Measurements from ENCODE around the gene LITAF. TPM values are rescaled to one million over a fixed set of nuclear protein-coding genes. Genes with fewer than 3 reads are reported as not detected.
A peak's percentile ranks its signal among the peaks of the same experiment; 100 is the strongest.
"Not testable (repeated sequence)": the region's sequence is repeated elsewhere in the genome, so short reads cannot be mapped to it uniquely, and the experiment has no call there.

LITAF gene
- total RNA-seq, 1 experiment from 2014 or later, result 2.6 TPM

- Histone ChIP-seq H3K4me3 (ENCODE audit: low read length) (no peak overlapping the region), H4K20me1 (ENCODE audit: insufficient read depth, low read depth, low read length) (no peaks in the 10 kb centered on the region), H3K79me2 (ENCODE audit: low read length) (no peaks in the 10 kb centered on the region), H3K27ac (ENCODE audit: low read length) (no peak overlapping the region), H2AFZ (ENCODE audit: low read length) (no peak overlapping the region), H3K9ac (ENCODE audit: low read length) (no peak overlapping the region), H3K4me1 (ENCODE audit: low read length) (no peaks in the 10 kb centered on the region), H3K4me2 (ENCODE audit: low read depth, low read length, poor library complexity, severe bottlenecking) (no peak overlapping the region), H3K9me2 (replicated peaks; ENCODE audit: insufficient read depth, low read length) (no peaks in the 10 kb centered on the region), H3K9me3 (ENCODE audit: low read length) (no peaks in the 10 kb centered on the region), H3K36me3 (ENCODE audit: insufficient read depth, low read length) (no peaks in the 10 kb centered on the region), H3K27me3 (ENCODE audit: low read length) (no peaks in the 10 kb centered on the region)
- DNase-seq, result no peak
These were observed 25.3 kb downstream of the LITAF start for GRCh38 chr16:11561454-11561805.

DNA sequence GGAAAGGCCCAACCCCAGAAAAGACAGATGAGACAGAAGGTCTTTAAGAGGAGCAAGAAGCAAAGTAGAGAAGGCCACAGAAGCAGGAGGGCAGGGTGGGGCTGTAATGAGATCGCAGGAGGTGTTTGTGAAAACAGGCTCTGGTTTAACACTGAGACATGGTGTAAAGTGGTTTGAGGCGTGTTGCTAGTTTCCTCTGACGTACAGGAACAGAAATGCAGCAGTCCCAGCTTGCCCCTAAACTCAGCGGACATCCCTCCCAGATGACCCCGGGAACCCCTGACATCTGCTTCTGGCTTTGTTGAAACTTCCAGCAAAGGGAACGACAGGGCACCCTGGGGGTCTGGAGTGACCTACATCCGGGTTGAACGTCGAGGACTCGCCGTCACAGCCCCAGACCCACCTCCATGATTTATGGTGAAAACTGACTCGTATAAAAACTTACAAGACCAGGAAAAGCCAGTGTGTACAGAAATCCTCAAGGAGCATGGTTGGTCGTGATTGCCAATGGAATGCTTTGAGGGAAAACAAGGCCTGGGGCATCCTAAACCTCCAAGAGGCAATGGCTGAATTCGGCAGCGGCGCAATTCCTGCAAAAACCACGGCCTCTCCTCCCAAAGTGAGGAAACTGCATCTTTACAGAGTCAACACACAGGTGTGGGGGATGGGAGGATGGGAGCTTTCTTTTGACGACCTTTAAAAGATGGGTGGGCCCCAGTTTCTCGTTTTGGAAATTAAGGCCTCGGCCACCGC lies 25.8 kb downstream of the LITAF start:
- Histone ChIP-seq H3K27me3 (ENCODE audit: low read length) (no peaks in the 10 kb centered on the region), H4K20me1 (ENCODE audit: insufficient read depth, low read depth, low read length) (no peaks in the 10 kb centered on the region), H3K4me1 (ENCODE audit: low read length) (no peaks in the 10 kb centered on the region), H3K27ac (ENCODE audit: low read length) (no peak overlapping the region), H3K9me2 (replicated peaks; ENCODE audit: insufficient read depth, low read length) (no peaks in the 10 kb centered on the region), H3K36me3 (ENCODE audit: insufficient read depth, low read length) (no peaks in the 10 kb centered on the region), H3K4me2 (ENCODE audit: low read depth, low read length, poor library complexity, severe bottlenecking) (no peak overlapping the region), H3K9ac (ENCODE audit: low read length) (no peak overlapping the region), H3K9me3 (ENCODE audit: low read length) (no peaks in the 10 kb centered on the region), H3K79me2 (ENCODE audit: low read length) (no peaks in the 10 kb centered on the region), H3K4me3 (ENCODE audit: low read length) (no peak overlapping the region), H2AFZ (ENCODE audit: low read length) (no peak overlapping the region)
- peak; percentile 30 for DNase-seq

DNA sequence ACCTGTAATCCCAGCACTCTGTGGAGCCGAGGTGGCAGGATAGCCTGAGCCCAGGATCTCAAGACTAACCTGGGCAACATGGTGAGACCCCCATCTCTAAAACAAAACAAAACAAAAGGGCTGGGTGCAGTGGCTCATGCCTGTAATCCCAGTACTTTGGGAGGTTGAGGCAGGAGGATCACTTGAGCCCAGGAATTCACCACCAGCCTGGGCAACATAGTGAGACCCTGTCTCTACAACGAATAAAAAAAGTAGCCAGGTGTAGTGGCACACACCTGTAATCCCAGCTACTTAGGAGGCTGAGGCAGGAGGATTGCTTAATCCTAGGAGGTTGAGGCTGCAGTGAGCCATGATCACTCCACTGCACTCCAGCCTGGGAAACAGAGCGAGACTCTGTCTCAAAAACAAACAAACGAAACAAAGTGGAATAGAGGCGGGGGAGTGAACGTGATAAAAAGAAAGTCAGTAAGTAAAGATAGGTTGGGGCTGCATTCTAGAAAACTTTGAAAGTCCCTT lies 28.4 kb downstream of the LITAF start:
- not testable (repeated sequence) for H3K27me3 ChIP-seq (ENCODE audit: low read length); H3K4me2 ChIP-seq (ENCODE audit: low read depth, low read length, poor library complexity, severe bottlenecking); H3K36me3 ChIP-seq (ENCODE audit: insufficient read depth, low read length); H4K20me1 ChIP-seq (ENCODE audit: insufficient read depth, low read depth, low read length); H3K4me1 ChIP-seq (ENCODE audit: low read length); H3K9me2 ChIP-seq (replicated peaks; ENCODE audit: insufficient read depth, low read length); H3K27ac ChIP-seq (ENCODE audit: low read length); DNase-seq; H3K9ac ChIP-seq (ENCODE audit: low read length); H2AFZ ChIP-seq (ENCODE audit: low read length); H3K9me3 ChIP-seq (ENCODE audit: low read length); H3K4me3 ChIP-seq (ENCODE audit: low read length); H3K79me2 ChIP-seq (ENCODE audit: low read length)

DNA sequence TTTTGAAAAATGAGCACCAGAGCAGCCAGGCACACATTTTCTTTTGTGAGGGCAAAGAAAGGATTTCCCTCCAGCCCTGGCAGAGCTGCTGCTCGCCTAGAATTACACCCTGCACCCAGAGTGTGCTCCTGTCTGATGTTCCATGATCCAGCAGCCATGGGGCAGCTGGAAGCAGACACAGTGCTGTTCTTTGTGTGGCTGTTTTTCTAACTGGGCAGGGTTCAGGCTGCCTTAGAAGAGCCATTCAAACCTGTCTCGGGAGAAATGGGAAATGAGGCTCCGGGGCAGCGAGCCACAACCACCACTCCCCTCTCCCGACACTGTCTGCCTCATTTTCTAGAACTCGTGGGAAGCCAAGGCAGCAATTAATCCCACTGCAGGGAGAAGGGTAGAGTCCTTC lies 28.9 kb downstream of the LITAF start:
- peak; percentile 9 for DNase-seq
- Histone ChIP-seq H3K9ac (ENCODE audit: low read length) (no peak overlapping the region), H2AFZ (ENCODE audit: low read length) (no peak overlapping the region), H3K4me1 (ENCODE audit: low read length) (no peaks in the 10 kb centered on the region), H3K79me2 (ENCODE audit: low read length) (no peaks in the 10 kb centered on the region), H3K9me3 (ENCODE audit: low read length) (no peaks in the 10 kb centered on the region), H3K27ac (ENCODE audit: low read length) (no peak overlapping the region), H3K36me3 (ENCODE audit: insufficient read depth, low read length) (no peaks in the 10 kb centered on the region), H3K9me2 (replicated peaks; ENCODE audit: insufficient read depth, low read length) (no peaks in the 10 kb centered on the region), H4K20me1 (ENCODE audit: insufficient read depth, low read depth, low read length) (no peaks in the 10 kb centered on the region), H3K27me3 (ENCODE audit: low read length) (no peaks in the 10 kb centered on the region), H3K4me2 (ENCODE audit: low read depth, low read length, poor library complexity, severe bottlenecking) (no peak overlapping the region), H3K4me3 (ENCODE audit: low read length) (no peak overlapping the region)

GRCh38 chr16:11556945-11557720 lies 29.6 kb downstream of the LITAF start:
- Histone ChIP-seq H2AFZ (ENCODE audit: low read length) (no peak overlapping the region), H3K36me3 (ENCODE audit: insufficient read depth, low read length) (no peaks in the 10 kb centered on the region), H3K27ac (ENCODE audit: low read length) (no peak overlapping the region), H3K4me2 (ENCODE audit: low read depth, low read length, poor library complexity, severe bottlenecking) (no peak overlapping the region), H3K4me1 (ENCODE audit: low read length) (no peaks in the 10 kb centered on the region), H3K9ac (ENCODE audit: low read length) (no peak overlapping the region), H3K9me3 (ENCODE audit: low read length) (no peaks in the 10 kb centered on the region), H4K20me1 (ENCODE audit: insufficient read depth, low read depth, low read length) (no peaks in the 10 kb centered on the region), H3K79me2 (ENCODE audit: low read length) (no peaks in the 10 kb centered on the region), H3K27me3 (ENCODE audit: low read length) (no peaks in the 10 kb centered on the region), H3K9me2 (replicated peaks; ENCODE audit: insufficient read depth, low read length) (no peaks in the 10 kb centered on the region), H3K4me3 (ENCODE audit: low read length) (no peak overlapping the region)
- peak; percentile 9 for DNase-seq

GRCh38 chr16:11556214-11556819 lies 30.4 kb downstream of the LITAF start:
- H2AFZ ChIP-seq (ENCODE audit: low read length), result no peak overlapping the region
- no peaks in the 10 kb centered on the region for H3K27me3 ChIP-seq (ENCODE audit: low read length)
- no peaks in the 10 kb centered on the region for H4K20me1 ChIP-seq (ENCODE audit: insufficient read depth, low read depth, low read length)
- H3K79me2 ChIP-seq (ENCODE audit: low read length), result no peaks in the 10 kb centered on the region
- H3K9me2 ChIP-seq (replicated peaks; ENCODE audit: insufficient read depth, low read length), result no peaks in the 10 kb centered on the region
- no peaks in the 10 kb centered on the region for H3K9me3 ChIP-seq (ENCODE audit: low read length)
- H3K36me3 ChIP-seq (ENCODE audit: insufficient read depth, low read length), result no peaks in the 10 kb centered on the region
- H3K4me1 ChIP-seq (ENCODE audit: low read length), result no peaks in the 10 kb centered on the region
- DNase-seq, result peak; percentile 32
- H3K4me2 ChIP-seq (ENCODE audit: low read depth, low read length, poor library complexity, severe bottlenecking), result no peak overlapping the region
- H3K4me3 ChIP-seq (ENCODE audit: low read length), result no peak overlapping the region
- no peak overlapping the region for H3K27ac ChIP-seq (ENCODE audit: low read length)
- H3K9ac ChIP-seq (ENCODE audit: low read length), result no peak overlapping the region

- no peak overlapping the region for H3K4me2 ChIP-seq (ENCODE audit: low read depth, low read length, poor library complexity, severe bottlenecking)
- H3K79me2 ChIP-seq (ENCODE audit: low read length), result no peaks in the 10 kb centered on the region
- H3K27me3 ChIP-seq (ENCODE audit: low read length), result no peaks in the 10 kb centered on the region
- DNase-seq, result peak; percentile 29
- no peaks in the 10 kb centered on the region for H4K20me1 ChIP-seq (ENCODE audit: insufficient read depth, low read depth, low read length)
- H2AFZ ChIP-seq (ENCODE audit: low read length), result no peak overlapping the region
- no peaks in the 10 kb centered on the region for H3K4me1 ChIP-seq (ENCODE audit: low read length)
- no peak overlapping the region for H3K4me3 ChIP-seq (ENCODE audit: low read length)
- no peak overlapping the region for H3K9ac ChIP-seq (ENCODE audit: low read length)
- H3K9me3 ChIP-seq (ENCODE audit: low read length), result no peaks in the 10 kb centered on the region
- no peaks in the 10 kb centered on the region for H3K36me3 ChIP-seq (ENCODE audit: insufficient read depth, low read length)
- H3K9me2 ChIP-seq (replicated peaks; ENCODE audit: insufficient read depth, low read length), result no peaks in the 10 kb centered on the region
- no peak overlapping the region for H3K27ac ChIP-seq (ENCODE audit: low read length)
These were observed 32.7 kb downstream of the LITAF start for GRCh38 chr16:11554053-11554452.

GRCh38 chr16:11553371-11553770 lies 33.3 kb downstream of the LITAF start:
- peak; percentile 22 for DNase-seq
- H3K4me2 ChIP-seq (ENCODE audit: low read depth, low read length, poor library complexity, severe bottlenecking), result no peak overlapping the region
- no peak overlapping the region for H3K27ac ChIP-seq (ENCODE audit: low read length)
- H3K9ac ChIP-seq (ENCODE audit: low read length), result no peak overlapping the region
- no peak overlapping the region for H2AFZ ChIP-seq (ENCODE audit: low read length)
- no peaks in the 10 kb centered on the region for H3K27me3 ChIP-seq (ENCODE audit: low read length)
- H3K36me3 ChIP-seq (ENCODE audit: insufficient read depth, low read length), result no peaks in the 10 kb centered on the region
- no peaks in the 10 kb centered on the region for H3K9me3 ChIP-seq (ENCODE audit: low read length)
- no peaks in the 10 kb centered on the region for H4K20me1 ChIP-seq (ENCODE audit: insufficient read depth, low read depth, low read length)
- H3K4me3 ChIP-seq (ENCODE audit: low read length), result no peak overlapping the region
- no peaks in the 10 kb centered on the region for H3K79me2 ChIP-seq (ENCODE audit: low read length)
- H3K4me1 ChIP-seq (ENCODE audit: low read length), result no peaks in the 10 kb centered on the region
- H3K9me2 ChIP-seq (replicated peaks; ENCODE audit: insufficient read depth, low read length), result no peaks in the 10 kb centered on the region
